ENCODE data around the gene PSRC1.

GRCh38 chr1:109299558-109300343 lies 16.8 kb upstream of the PSRC1 start:
- TF ChIP-seq POLR2A (IDR thresholded peaks at IDR 0.05) (no peak), CTCF (IDR thresholded peaks at IDR 0.05) (no peak), POLR2AphosphoS5 (IDR thresholded peaks at IDR 0.05) (no peak)

All from transverse colon (tissue), 4 donors.